ENCODE data around the gene BDP1. TPM values are rescaled to one million over a fixed set of nuclear protein-coding genes. Genes with fewer than 3 reads are reported as not detected.

Gene BDP1
- total RNA-seq, 1 experiment from 2014 or later = 22.0 TPM

DNA sequence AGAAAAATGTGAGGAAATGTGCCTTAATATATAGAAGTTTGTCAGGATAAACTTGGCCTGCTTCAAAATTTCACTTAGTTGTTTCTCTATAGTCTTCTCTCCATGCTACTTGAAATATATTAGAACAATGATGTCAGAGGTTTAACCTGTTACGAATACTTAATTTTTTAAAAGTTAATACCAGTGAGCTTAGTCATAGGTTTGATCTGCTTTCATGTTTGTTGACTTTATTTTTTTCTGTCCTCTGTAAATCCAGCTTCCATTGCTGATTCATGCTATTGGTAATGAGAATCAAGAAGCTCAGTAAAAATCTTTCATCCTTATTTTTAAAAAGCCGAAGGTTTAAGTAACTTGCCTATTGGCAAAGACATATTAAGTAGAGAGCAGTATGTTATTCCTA lies 27.9 kb downstream of the BDP1 start:
- intact Hi-C loops (cut with micrococcal nuclease) = no loop called here
- TF ChIP-seq SRF (IDR thresholded peaks at IDR 0.05; ENCODE audit: low read depth) (no peak), RAD21 (IDR thresholded peaks at IDR 0.05; ENCODE audit: low read depth) (no peak), CEBPB (IDR thresholded peaks at IDR 0.05; ENCODE audit: low read depth) (peak; percentile 60), POLR2A (IDR thresholded peaks at IDR 0.05; ENCODE audit: borderline replicate concordance, extremely low read depth, insufficient read depth, insufficient read length) (no peak), SP1 (IDR thresholded peaks at IDR 0.05; ENCODE audit: low read depth) (peak; percentile 74), ELF1 (IDR thresholded peaks at IDR 0.05; ENCODE audit: borderline replicate concordance, low read depth) (no peak), ZFX (IDR thresholded peaks at IDR 0.05) (no peak), POLR2AphosphoS5 (IDR thresholded peaks at IDR 0.05; ENCODE audit: low read depth, low read length) (no peak), EZH2 (IDR thresholded peaks at IDR 0.05) (no peak), JUND (IDR thresholded peaks at IDR 0.05) (peak; percentile 91), CBX3 (IDR thresholded peaks at IDR 0.05; ENCODE audit: low read depth) (peak; percentile 63; the same call in 1 of the 2 replicates), EZH2phosphoT487 (IDR thresholded peaks at IDR 0.05; ENCODE audit: borderline replicate concordance) (no peak), SIN3A (IDR thresholded peaks at IDR 0.05; ENCODE audit: low read depth) (0 out of 2 replicates have a peak, but pooled peaks have one; percentile 37), FOSL1 (IDR thresholded peaks at IDR 0.05; ENCODE audit: low read depth) (peak; percentile 92)
- TF ChIP-seq, protein P1, sequence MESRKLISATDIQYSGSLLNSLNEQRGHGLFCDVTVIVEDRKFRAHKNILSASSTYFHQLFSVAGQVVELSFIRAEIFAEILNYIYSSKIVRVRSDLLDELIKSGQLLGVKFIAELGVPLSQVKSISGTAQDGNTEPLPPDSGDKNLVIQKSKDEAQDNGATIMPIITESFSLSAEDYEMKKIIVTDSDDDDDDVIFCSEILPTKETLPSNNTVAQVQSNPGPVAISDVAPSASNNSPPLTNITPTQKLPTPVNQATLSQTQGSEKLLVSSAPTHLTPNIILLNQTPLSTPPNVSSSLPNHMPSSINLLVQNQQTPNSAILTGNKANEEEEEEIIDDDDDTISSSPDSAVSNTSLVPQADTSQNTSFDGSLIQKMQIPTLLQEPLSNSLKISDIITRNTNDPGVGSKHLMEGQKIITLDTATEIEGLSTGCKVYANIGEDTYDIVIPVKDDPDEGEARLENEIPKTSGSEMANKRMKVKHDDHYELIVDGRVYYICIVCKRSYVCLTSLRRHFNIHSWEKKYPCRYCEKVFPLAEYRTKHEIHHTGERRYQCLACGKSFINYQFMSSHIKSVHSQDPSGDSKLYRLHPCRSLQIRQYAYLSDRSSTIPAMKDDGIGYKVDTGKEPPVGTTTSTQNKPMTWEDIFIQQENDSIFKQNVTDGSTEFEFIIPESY (IDR thresholded peaks at IDR 0.05; ENCODE audit: extremely low read depth, insufficient replicate concordance, low read length) = no peak
- TF ChIP-seq, protein P2, sequence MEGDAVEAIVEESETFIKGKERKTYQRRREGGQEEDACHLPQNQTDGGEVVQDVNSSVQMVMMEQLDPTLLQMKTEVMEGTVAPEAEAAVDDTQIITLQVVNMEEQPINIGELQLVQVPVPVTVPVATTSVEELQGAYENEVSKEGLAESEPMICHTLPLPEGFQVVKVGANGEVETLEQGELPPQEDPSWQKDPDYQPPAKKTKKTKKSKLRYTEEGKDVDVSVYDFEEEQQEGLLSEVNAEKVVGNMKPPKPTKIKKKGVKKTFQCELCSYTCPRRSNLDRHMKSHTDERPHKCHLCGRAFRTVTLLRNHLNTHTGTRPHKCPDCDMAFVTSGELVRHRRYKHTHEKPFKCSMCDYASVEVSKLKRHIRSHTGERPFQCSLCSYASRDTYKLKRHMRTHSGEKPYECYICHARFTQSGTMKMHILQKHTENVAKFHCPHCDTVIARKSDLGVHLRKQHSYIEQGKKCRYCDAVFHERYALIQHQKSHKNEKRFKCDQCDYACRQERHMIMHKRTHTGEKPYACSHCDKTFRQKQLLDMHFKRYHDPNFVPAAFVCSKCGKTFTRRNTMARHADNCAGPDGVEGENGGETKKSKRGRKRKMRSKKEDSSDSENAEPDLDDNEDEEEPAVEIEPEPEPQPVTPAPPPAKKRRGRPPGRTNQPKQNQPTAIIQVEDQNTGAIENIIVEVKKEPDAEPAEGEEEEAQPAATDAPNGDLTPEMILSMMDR (IDR thresholded peaks at IDR 0.05 in 2 of 3, conservative IDR thresholded peaks at IDR 0.05 in 1 of 3; ENCODE audit: borderline replicate concordance in 1 of 3, insufficient read depth in 1 of 3, low read depth in 2 of 3, low read length in 2 of 3) = no peak
- TF ChIP-seq, protein P3, sequence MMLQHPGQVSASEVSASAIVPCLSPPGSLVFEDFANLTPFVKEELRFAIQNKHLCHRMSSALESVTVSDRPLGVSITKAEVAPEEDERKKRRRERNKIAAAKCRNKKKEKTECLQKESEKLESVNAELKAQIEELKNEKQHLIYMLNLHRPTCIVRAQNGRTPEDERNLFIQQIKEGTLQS (IDR thresholded peaks at IDR 0.05) = no peak
- TF ChIP-seq, protein P4, sequence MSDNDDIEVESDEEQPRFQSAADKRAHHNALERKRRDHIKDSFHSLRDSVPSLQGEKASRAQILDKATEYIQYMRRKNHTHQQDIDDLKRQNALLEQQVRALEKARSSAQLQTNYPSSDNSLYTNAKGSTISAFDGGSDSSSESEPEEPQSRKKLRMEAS (IDR thresholded peaks at IDR 0.05) = no peak
- BruUV-seq (replicated peaks) = no TSS peak
- DNase-seq (ENCODE audit: low read depth, low spot score) (peak; percentile 67), ATAC-seq (peak; percentile 65)
- RAD21 ChIA-PET (ENCODE audit: low non-redundant PET in 1 of 2, low total read pairs in 2 of 2, uncharacterized antibody in 2 of 2, unreplicated experiment in 2 of 2) = no interaction called here
- Histone ChIP-seq H3K9ac (ENCODE audit: low read length) (peak overlapping the region; percentile 13; the same call in 1 of the 2 replicates), H3K4me3 (replicated peaks in 1 of 2; ENCODE audit: low read depth in 1 of 2, low read length in 2 of 2) (peak overlapping the region in 1 of 2 experiments; percentile 16; a peak in 2 of 4 replicates), H3K4me2 (ENCODE audit: low read length) (peak overlapping the region; percentile 65), H3K79me2 (ENCODE audit: insufficient read depth, low read length) (peaks cover 27% of the 10 kb centered on the region), H3K36me3 (ENCODE audit: control insufficient read depth in 1 of 2, insufficient read depth in 2 of 2, low read length in 2 of 2) (peaks cover 13 to 28% of the 10 kb centered on the region in 2 experiments), H2AFZ (ENCODE audit: low read depth, low read length, poor library complexity, severe bottlenecking) (no peak overlapping the region), H3K27ac (ENCODE audit: low read depth, low read length) (peak overlapping the region; percentile 65), H4K20me1 (ENCODE audit: insufficient read depth) (peaks cover 4% of the 10 kb centered on the region; the same call in 1 of the 2 replicates), H3K27me3 (ENCODE audit: insufficient read depth, low read length) (no peaks in the 10 kb centered on the region), H3K9me2 (ENCODE audit: insufficient read depth) (no peaks in the 10 kb centered on the region), H3K9me3 (ENCODE audit: control insufficient read depth in 1 of 2, insufficient read depth in 1 of 2, low read depth in 1 of 2, low read length in 2 of 2) (no peaks in the 10 kb centered on the region), H3K4me1 (ENCODE audit: control insufficient read depth in 1 of 2, insufficient read depth in 2 of 2, low read length in 2 of 2) (peaks cover 33 to 38% of the 10 kb centered on the region in 2 experiments)
- CTCF ChIA-PET = interaction anchor here (1.2 kb wide), 2 partner anchors 9 to 275 kb away, joined by 4 to 8 read pairs; no protein-coding TSS in a partner anchor
- POLR2A ChIA-PET = no interaction called here
